Activated CD8-positive, alpha-beta T cell treated with anti-CD3 and anti-CD28 coated beads, Interleukin-2, amount 10 ng/mL, durations not matched to agents 7 days and 5 days (primary cell): Measurements from ENCODE around the gene HLA-DMA. TPM values are rescaled to one million over a fixed set of nuclear protein-coding genes. Genes with fewer than 3 reads are reported as not detected.

Experiments used
- ATAC-seq: fragments of 150-1000 bp; cut with Tn5 transposase; one replicate; pipeline ENCODE4 v1.10.0; 2021; ENCODE audit warnings: moderate library complexity
- CTCF ChIA-PET: fragments of 350-600 bp; sonication (Branson Sonifier 250); formaldehyde crosslinking; loops from one replicate; lab custom pipeline; 2021; ENCODE audit warnings: antibody characterized with exemption; lab: Charles Lee
- POLR2A ChIA-PET: fragments of 350-600 bp; sonication (Branson Sonifier 250); formaldehyde crosslinking; loops from one replicate; lab custom pipeline; 2021; ENCODE audit warnings: antibody characterized with exemption; lab: Charles Lee
- DNase-seq: peaks from one replicate; pipeline ENCODE4 v3.0.0-alpha.2; 2020
- H3K27ac Mint-ChIP-seq: one replicate; pipeline ENCODE4 v1.8.0; 2021; ENCODE audit warnings: mild to moderate bottlenecking, mixed read lengths
- H3K27me3 Mint-ChIP-seq: one replicate; pipeline ENCODE4 v1.8.0; 2021; ENCODE audit warnings: low read depth, mixed read lengths
- H3K36me3 Mint-ChIP-seq: one replicate; pipeline ENCODE4 v1.8.0; 2021; ENCODE audit warnings: low read depth, mixed read lengths
- H3K4me1 Mint-ChIP-seq: one replicate; pipeline ENCODE4 v1.8.0; 2021; ENCODE audit warnings: low read depth, mixed read lengths
- H3K4me3 Mint-ChIP-seq: one replicate; pipeline ENCODE4 v1.8.0; 2021; ENCODE audit warnings: mild to moderate bottlenecking, mixed read lengths
- H3K9me3 Mint-ChIP-seq: one replicate; pipeline ENCODE4 v1.8.0; 2022; ENCODE audit warnings: mixed read lengths; ENCODE audit not compliant: insufficient read depth
- total RNA-seq, 2 experiments: library from RNA; stranded (reverse); gene quantifications; one replicate each; pipeline ENCODE4 v1.2.3, GENCODE V29; 2021

Gene HLA-DMA
- total RNA-seq, 2 experiments from 2014 or later = 28.6 to 30.5 TPM

DNA sequence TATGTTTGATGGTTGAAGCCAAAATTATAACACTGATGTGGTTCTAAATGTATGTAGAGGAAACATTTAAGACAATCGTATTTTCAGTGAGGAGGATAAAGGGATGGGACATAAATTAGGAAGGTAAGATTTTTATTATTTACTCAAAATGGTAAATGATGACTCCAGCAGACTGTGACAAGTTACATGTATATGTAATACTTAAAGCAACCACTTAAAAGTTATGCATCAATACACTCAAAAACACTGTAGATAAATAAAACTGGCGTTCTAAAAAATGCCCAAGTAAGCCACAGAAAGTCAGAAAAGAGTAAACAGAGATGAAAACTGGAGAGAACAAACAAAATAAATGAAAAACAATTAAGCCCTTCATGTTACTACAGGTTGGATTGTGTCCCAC, 30.8 kb downstream of the HLA-DMA start:
- CTCF ChIA-PET = interaction anchor here (0.6 to 2.2 kb wide), 2 partner anchors 12 to 63 kb away, joined by 3 to 8 read pairs; no protein-coding TSS in a partner anchor
- ATAC-seq (no peak), DNase-seq (no peak)
- Mint-ChIP-seq H3K27me3 (peaks cover 36% of the 10 kb centered on the region), H3K4me1 (no peaks in the 10 kb centered on the region), H3K27ac (no peak overlapping the region), H3K9me3 (no peaks in the 10 kb centered on the region), H3K36me3 (no peaks in the 10 kb centered on the region), H3K4me3 (no peak overlapping the region)
- POLR2A ChIA-PET = no interaction called here

DNA sequence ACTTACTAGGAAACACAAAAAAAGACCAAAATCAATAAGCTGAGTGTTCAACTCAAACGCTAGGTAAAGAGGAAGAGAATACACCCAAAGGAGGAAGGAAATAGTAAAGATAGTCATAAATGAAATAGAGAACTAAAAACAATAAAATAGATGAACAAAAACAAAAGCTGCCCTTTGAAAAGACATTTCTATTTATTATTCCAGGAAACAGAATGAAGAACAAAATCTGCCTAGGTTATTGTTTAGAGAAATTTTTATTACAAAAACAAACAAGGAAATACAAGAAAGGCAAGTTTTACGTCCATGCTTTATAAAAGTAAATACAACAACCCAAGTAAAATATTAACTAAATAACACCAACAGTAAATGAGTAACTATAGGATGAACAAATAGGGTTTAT, 32.2 kb downstream of the HLA-DMA start:
- Mint-ChIP-seq H3K36me3 (no peaks in the 10 kb centered on the region), H3K4me1 (peaks cover 1% of the 10 kb centered on the region)

DNA sequence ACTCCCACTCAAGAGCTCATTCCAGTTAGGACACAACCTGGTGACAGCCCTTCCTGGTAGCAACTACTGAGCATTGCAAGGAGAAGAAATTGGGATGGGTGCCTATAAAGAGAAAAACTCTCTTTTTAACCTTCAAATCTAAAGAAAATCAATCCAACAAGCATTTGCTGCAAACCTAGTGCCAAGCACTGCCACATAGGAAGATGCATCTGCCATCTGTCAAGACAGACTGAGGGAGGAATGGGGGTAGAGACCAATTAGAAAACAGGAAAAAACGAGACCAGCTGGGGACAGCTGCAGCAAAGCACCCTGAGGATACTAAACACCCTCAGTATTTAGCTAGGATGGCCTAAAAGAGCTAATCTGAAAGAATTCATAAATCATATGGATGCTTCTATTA, 39.9 kb downstream of the HLA-DMA start:
- Mint-ChIP-seq H3K36me3 (no peaks in the 10 kb centered on the region), H3K4me1 (peaks cover 1% of the 10 kb centered on the region), H3K27ac (no peak overlapping the region), H3K9me3 (no peaks in the 10 kb centered on the region), H3K4me3 (no peak overlapping the region), H3K27me3 (peaks cover 38% of the 10 kb centered on the region)
- POLR2A ChIA-PET = interaction anchor here (0.7 to 0.8 kb wide), 2 partner anchors 13 to 58 kb away, joined by 3 read pairs; no protein-coding TSS in a partner anchor
- DNase-seq (no peak), ATAC-seq (no peak)
- CTCF ChIA-PET = interaction anchor here (1.0 to 3.0 kb wide), 7 partner anchors 9 to 72 kb away, joined by 3 to 26 read pairs (median 4); no protein-coding TSS in a partner anchor

More for the DNA sequence above, 32.2 kb downstream of the HLA-DMA start:
- DNase-seq = no peak
- Mint-ChIP-seq H3K27me3 (peaks cover 41% of the 10 kb centered on the region), H3K9me3 (no peaks in the 10 kb centered on the region), H3K4me3 (no peak overlapping the region), H3K27ac (no peak overlapping the region)
- ATAC-seq = no peak
- POLR2A ChIA-PET = interaction anchor here (1.2 kb wide), 1 partner anchor 52 kb away, joined by 3 read pairs; no protein-coding TSS in a partner anchor
- CTCF ChIA-PET = interaction anchor here (2.2 kb wide), 1 partner anchor 64 kb away, joined by 8 read pairs; no protein-coding TSS in a partner anchor

DNA sequence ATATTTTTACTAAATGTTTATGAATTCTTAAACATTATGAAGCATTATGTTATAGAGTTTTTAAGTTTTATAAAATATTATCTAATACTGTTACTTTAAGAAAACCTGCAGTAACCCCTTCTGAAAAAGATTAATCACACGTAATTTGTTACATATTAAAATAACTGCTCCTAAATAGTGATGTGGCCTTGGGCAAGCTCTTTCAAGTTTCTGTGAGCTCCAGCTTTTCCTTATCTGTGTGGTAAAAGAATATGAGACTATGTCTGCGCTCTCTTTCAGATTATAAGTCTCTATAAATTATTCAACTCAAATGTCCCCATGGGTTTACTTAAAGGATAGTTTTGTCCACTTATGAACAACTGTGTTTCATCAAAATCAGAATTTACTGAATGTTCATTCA, 44.0 kb downstream of the HLA-DMA start:
- H3K4me3 Mint-ChIP-seq = no peak overlapping the region
- DNase-seq = no peak
- H3K27me3 Mint-ChIP-seq = peaks cover 18% of the 10 kb centered on the region
- peaks cover 2% of the 10 kb centered on the region for H3K36me3 Mint-ChIP-seq
- no peaks in the 10 kb centered on the region for H3K4me1 Mint-ChIP-seq
- ATAC-seq = no peak
- H3K27ac Mint-ChIP-seq = no peak overlapping the region
- POLR2A ChIA-PET = no interaction called here
- no peaks in the 10 kb centered on the region for H3K9me3 Mint-ChIP-seq
- CTCF ChIA-PET = interaction anchor here (1.0 kb wide), 1 partner anchor 76 kb away, joined by 3 read pairs; no protein-coding TSS in a partner anchor

DNA sequence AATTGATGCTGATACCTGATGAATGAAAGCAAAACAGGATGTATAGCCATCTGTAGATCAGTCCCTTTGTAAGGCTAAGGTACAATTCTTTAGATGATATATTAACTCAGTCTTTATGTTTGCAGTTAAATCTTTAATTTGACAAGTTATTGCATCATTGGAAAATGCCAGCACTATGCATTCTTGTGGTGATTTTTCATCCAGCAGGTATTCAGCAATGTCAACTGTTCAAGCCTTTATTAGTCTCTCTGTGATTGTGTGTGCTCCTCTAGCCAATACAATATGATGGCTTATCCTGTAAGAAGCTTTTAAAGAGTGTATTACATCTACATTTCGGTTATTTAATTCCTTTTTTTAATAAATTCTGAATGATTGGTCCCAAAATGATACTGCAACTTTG, 46.4 kb downstream of the HLA-DMA start:
- CTCF ChIA-PET = interaction anchor here (0.8 to 4.4 kb wide), 3 partner anchors 27 to 78 kb away, joined by 3 to 22 read pairs (median 5); partner anchors contain the start of gene HLA-DMA
- peaks cover 8% of the 10 kb centered on the region for H3K27me3 Mint-ChIP-seq
- POLR2A ChIA-PET = no interaction called here
- H3K27ac Mint-ChIP-seq = no peak overlapping the region
- ATAC-seq = no peak
- no peaks in the 10 kb centered on the region for H3K4me1 Mint-ChIP-seq
- H3K4me3 Mint-ChIP-seq = no peak overlapping the region
- H3K9me3 Mint-ChIP-seq = no peaks in the 10 kb centered on the region
- DNase-seq = no peak
- H3K36me3 Mint-ChIP-seq = peaks cover 5% of the 10 kb centered on the region

DNA sequence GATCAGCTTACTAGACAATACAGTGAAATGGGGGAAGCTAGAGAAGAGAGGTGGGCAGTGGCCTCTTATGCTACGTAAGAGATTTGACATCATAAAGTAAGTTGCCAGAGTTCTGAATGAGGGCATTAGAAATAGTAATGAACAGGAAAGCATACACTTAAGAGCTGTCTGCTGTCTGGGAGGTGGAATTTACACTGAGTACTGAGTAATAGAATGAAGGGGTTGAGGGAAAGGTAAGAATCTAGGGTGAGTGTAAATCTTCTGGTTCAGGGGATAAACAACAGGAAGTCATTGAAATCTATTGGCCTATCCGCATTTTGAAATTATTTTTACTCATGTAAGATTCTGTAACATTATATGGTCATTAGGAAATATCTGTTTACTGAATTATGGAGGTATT, 47.8 kb downstream of the HLA-DMA start:
- peaks cover 2% of the 10 kb centered on the region for H3K27me3 Mint-ChIP-seq
- H3K4me3 Mint-ChIP-seq = no peak overlapping the region
- H3K36me3 Mint-ChIP-seq = peaks cover 15% of the 10 kb centered on the region
- ATAC-seq (no peak), DNase-seq (no peak)
- ChIA-PET CTCF (interaction anchor here (1.1 to 4.4 kb wide), 7 partner anchors 19 to 80 kb away, joined by 3 to 22 read pairs (median 5); partner anchors contain the start of genes HLA-DMA and TAP2), POLR2A (interaction anchor here (0.6 to 1.1 kb wide), 5 partner anchors 11 to 69 kb away, joined by 3 to 7 read pairs (median 3); partner anchors contain the start of gene TAP2)
- H3K4me1 Mint-ChIP-seq = no peaks in the 10 kb centered on the region
- no peaks in the 10 kb centered on the region for H3K9me3 Mint-ChIP-seq
- H3K27ac Mint-ChIP-seq = no peak overlapping the region

DNA sequence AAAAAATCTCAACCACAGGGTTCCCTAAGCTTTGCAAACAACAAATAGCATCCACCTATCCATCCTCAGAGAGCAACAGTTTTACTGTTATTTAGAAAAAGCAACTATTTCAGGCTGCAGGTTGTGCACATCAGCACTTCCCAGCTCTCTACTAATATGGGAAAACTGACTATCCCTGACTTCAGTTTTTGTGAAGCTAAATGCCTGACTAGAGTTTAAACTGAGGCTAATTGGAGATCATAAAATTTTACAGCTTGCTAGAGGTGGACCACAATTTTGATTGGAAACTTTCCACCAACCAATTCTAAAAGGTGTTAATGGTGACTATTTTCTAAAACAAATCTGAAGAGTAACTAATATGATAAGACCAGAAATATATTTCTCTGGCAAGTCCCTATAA, 48.9 kb downstream of the HLA-DMA start:
- peaks cover 2% of the 10 kb centered on the region for H3K27me3 Mint-ChIP-seq
- H3K27ac Mint-ChIP-seq = no peak overlapping the region
- H3K36me3 Mint-ChIP-seq = peaks cover 15% of the 10 kb centered on the region
- DNase-seq (no peak), ATAC-seq (no peak)
- H3K4me3 Mint-ChIP-seq = no peak overlapping the region
- CTCF ChIA-PET = interaction anchor here (0.8 to 4.4 kb wide), 9 partner anchors 9 to 82 kb away, joined by 3 to 22 read pairs (median 4); partner anchors contain the start of genes HLA-DMA and TAP2
- H3K9me3 Mint-ChIP-seq = no peaks in the 10 kb centered on the region
- no peaks in the 10 kb centered on the region for H3K4me1 Mint-ChIP-seq
- POLR2A ChIA-PET = interaction anchor here (0.6 to 0.7 kb wide), 2 partner anchors 66 to 82 kb away, joined by 3 read pairs; no protein-coding TSS in a partner anchor

Other genes with a start within 250 kb of the HLA-DMA start
- gene HLA-DQA2, start 211.7 kb downstream of the HLA-DMA start, total RNA-seq = not detected
- gene HLA-DQB2, start 189.6 kb downstream of the HLA-DMA start, total RNA-seq = under 1 TPM in 1 of 2 experiments, not detected in 1; 0.32 TPM
- gene HLA-DOB, start 136.1 kb downstream of the HLA-DMA start, total RNA-seq = 10 to 100 TPM; 15.6 to 17.0 TPM
- 100 to 1,000 TPM; 145 to 159 TPM for gene TAP2, start 114.4 kb downstream of the HLA-DMA start, total RNA-seq
- gene PSMB8, start 109.0 kb downstream of the HLA-DMA start, total RNA-seq = 100 to 1,000 TPM; 385 to 397 TPM
- gene TAP1, start 99.4 kb downstream of the HLA-DMA start, total RNA-seq = 100 to 1,000 TPM; 319 to 328 TPM
- 100 to 1,000 TPM; 319 to 325 TPM for gene PSMB9, start 98.9 kb downstream of the HLA-DMA start, total RNA-seq
- 10 to 100 TPM; 14.4 to 14.7 TPM for gene HLA-DMB, start 12.1 kb downstream of the HLA-DMA start, total RNA-seq
- gene BRD2, start 15.5 kb upstream of the HLA-DMA start, total RNA-seq = 100 to 1,000 TPM; 299 to 313 TPM
- 1 to 10 TPM; 3.3 to 4.2 TPM for gene HLA-DOA, start 56.5 kb upstream of the HLA-DMA start, total RNA-seq
- 10 to 100 TPM; 39.1 to 40.0 TPM for gene HLA-DPA1, start 120.6 kb upstream of the HLA-DMA start, total RNA-seq
- gene HLA-DPB1, start 122.9 kb upstream of the HLA-DMA start, total RNA-seq = 10 to 100 TPM; 21.0 to 22.8 TPM
- gene COL11A2, start 239.4 kb upstream of the HLA-DMA start, total RNA-seq = under 1 TPM; 0.71 to 0.83 TPM
- gene RXRB, start 247.6 kb upstream of the HLA-DMA start, total RNA-seq = 10 to 100 TPM; 33.5 to 34.5 TPM
- gene SLC39A7, start 247.8 kb upstream of the HLA-DMA start, total RNA-seq = 10 to 100 TPM; 45.6 to 50.8 TPM